GM18520 (cell line): ENCODE results near the gene XPO5.
"Not testable (repeated sequence)": the region's sequence is repeated elsewhere in the genome, so short reads cannot be mapped to it uniquely, and the experiment has no call there.

Experiments
- ATAC-seq: cut with Tn5 transposase; IDR thresholded peaks from one replicate; pipeline ENCODE4 v1.9.1; 2021; ENCODE audit not compliant: unreplicated experiment

XPO5 gene

DNA sequence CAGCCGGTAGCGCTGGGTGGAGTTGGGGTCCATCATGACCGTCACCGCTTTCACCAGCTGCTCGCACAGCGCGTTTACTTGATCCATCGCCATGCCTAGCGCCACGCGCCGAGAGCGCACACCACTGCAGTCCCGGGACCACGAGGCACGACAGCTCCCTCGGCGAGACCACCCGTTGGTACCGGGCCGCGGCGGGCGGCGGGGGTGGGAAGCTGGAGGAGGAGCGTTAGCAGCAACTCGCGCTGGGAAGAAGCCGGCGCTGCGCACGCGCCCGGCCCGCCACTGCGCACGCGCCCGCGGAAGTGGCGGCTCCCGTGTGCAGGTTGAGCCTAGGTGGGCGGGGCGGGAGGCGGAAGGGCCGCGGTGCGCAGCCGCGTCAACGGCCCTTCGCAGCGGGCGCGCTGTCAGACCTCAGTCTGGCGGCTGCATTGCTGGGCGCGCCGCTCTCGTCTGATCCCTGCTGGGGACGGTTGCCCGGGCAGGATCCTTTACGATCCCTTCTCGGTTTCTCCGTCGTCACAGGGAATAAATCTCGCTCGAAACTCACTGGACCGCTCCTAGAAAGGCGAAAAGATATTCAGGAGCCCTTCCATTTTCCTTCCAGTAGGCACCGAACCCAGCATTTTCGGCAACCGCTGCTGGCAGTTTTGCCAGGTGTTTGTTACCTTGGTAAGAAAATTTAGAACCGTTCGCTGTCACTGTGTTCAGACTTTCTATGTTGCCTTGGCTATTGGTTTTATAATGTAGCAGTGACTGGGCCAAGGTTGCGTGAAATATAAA, at the start of gene XPO5, which contains the start of gene POLH:
Gene XPO5, minus strand, starts transcription at position 267 of the 780 bp plus-strand sequence. Its CDS starts 174 bp downstream, at position 93.
Gene POLH, plus strand, starts transcription at position 414 of the 780 bp plus-strand sequence. CDS start 6,135 bp downstream, outside the sequence.
- ATAC-seq: peak; percentile 93

DNA sequence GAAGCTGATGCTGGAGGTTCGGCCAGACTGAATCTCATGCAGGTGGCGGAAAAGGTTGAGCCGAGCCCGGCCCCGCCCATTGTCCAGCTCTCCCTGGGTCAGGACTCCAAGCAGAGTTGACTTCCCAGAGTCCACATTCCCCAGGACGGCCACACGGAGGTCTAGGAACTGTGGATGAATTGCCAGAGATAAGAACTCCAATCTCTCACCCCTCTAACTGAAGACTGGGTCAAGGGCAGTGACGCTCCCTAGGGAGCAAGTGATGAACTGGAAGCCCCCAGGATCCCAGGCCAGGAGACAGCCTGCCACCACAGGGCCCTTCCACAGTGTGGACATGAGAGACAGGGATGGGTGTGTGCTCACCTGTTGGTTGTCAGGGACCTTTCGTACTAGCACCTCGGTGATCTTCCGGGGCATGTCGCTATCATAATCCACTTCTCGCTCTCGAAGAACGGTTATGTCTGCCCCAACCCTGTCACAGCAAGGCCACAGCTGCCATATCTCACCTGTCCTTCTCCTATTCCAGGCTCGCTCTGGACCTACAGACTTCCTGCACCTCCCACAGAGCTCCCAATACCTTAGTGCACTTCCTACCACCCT, 49.7 kb upstream of the XPO5 start:
- ATAC-seq: no peak

DNA sequence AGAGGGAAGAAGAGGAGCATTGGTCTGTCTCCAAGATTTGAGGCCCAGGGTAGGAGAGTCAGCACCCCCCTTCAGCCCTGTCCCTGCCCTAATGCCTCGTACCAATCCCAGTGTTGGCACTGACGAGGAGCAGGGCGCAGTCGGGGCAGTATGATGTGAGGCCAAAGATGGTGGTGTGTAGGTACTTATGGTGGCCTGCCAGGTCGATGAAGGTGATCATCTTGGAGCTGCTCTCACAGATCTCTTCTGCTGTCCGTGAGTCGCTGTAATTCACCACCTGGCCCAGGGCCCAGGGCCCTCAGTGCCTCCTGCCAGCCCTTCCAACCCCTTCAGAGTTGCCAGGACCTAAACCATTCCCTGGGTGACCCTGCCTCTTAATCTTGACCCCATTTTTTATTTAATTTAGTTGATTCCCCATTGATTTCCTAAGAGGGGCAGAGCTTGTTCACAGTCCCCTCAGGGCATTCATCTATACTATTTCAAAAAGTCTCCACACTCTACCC, 49.0 kb upstream of the XPO5 start:
- no peak for ATAC-seq

DNA sequence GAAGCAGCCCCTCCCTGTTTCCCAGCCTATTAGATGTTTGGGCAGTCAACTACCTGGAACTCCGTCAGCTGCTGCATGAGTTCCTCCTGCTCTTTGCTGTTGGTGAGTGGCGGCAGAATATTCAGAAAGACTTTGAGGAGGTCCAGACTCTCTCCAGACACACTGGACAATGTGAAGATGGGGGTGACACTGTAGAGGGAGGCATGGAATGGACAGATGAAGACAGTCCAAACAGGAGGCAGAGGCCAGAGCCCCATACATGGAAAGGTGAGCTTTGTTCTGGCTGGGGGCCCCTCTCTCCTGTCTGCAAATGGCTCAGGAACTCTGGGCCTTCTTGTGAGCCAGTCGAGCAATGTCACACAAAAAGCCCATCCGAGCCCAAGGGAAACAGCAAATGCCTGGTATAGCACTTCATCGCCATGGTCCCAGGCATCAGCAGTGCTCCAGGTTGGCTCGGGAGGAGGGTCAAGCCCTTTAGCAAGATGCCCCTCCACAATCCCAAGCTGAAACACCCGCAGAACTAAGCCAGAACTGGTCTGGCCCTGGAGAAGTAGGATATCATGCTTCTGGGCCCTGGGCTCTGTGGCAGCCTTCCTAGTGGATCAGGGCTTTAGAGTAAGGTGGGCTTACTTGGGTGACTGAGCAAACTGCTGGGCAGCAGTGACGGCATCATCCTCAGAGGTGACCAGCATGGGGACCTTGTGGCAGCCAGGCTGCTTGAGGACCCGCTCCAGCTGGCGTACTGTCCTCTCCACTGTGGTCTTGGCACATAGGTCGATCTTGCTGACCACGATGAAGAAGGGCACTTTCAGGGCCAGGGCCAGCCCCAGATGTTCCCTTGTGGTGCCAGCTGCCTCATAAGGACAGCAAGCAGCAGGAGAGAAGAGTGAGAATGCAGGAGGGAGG, 48.3 kb upstream of the XPO5 start:
- ATAC-seq: no peak

DNA sequence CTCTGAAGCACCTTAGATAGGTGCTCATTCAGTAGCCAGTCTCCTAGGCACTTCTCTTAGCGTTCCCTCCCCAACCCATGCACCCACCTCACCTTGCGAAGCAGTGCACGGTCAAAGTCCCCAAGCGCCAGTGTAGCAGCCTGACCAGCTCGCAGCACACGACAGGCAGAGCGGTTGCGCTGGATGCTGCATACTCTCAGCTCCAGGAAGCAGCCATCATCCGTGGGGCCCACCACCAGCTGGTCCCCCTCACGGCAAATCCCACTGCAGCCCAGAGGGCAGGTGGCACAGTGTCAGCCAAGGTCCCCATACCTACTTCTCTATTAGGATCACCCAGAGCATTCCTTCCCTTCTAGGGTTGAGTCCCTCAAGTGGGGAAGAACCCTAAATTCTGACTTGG, 46.7 kb upstream of the XPO5 start:
- ATAC-seq: no peak

DNA sequence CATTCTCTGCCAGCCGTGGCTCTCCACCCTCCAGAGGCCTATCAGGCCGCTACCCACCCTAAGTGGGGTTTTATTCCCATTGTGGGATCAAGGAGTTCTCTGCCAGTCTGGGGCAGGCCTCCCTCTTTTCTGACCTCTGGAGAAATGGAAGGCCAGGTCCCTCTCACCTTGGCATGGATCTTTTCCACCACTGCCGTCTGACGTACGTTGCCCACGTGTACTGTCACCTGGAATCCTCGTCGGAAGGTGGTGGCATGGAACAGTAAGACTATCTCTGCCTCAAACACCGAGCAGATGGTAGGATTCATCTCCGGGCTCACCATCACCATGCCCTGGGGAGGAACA, 46.0 kb upstream of the XPO5 start:
- no peak for ATAC-seq

DNA sequence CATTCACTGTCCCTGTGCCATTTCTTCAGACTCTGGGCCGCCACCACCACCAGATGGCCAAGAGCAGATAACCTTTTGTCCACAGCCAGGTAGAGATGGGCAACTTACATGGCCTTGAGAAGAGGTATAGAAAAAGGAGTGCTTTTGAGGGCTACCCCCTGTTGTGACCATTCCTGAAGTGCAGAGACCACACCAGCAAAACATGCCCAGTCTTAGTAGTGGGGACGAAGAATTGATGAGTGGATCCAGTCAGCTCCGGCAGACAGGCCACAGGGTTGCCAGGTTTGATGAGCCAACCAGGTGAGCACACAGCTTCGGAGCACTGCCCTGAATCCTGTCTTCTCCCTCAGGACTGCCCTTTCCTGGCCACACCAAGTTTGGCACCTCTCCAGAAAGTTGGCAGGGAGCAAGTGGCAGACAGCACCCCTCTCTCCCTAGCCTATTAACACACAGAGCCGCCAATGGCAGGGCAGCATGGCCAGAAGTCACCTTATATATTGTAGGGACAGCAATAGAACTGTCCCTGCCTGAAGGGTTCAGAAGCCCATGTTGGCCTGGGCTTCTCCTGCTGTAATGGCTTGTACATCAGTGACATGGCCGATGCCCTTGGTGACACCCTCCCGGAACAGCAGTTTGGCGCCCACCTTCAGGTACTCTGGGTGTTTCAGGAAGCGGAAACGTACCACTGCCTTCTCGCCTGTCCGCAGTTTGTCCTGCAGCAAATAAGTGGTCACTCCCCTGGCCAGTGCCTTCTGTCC, 45.4 kb upstream of the XPO5 start:
- ATAC-seq: no peak

DNA sequence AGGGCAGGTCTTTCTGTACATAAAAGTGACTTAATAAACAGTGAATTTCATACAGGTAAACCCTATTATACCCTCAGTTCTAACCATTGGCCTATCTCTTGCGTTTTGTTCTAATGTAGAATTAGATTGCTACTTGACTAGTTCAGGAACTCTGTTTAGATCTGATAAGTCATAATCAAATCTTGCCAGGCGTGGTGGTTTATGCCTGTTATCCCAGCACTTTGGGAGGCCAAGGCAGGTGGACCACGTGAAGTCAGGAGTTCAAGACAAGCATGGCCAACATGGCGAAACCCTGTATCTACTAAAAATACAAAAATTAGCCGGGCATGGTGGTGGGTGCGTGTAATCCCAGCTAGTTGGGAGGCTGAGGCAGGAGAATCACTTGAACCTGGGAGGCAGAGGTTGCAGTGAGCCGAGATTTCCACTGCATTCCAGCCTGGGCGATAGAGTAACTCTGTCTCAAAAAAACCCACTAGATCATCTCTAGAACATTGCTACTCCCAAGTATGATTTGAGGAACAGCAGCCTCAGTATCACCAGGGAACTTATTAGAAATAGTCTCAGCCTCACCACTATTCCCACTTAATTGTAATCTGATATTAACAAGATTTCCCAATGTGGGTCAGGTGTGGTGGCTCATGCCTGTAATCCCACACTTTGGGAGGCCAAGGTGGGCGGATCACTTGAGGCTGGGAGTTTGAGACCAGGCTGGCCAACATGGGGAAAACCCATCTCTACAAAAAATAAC, 41.1 kb upstream of the XPO5 start:
- ATAC-seq: no peak

DNA sequence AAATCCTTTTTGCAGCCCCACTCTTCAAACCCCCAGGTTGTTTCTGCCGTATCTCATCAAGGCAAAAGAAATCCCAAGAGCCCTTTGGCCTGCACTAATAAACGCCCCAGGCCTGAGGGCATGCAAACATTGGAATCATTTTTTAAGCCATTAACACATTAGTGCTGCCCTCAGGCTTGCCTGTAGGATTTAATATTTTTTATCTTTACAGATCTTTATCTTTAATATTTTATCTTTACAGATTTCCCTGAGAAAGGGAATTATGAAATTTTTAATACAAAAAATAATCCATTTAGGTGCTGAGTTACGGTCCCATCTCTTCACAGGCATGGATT, 38.5 kb upstream of the XPO5 start:
- no peak for ATAC-seq

DNA sequence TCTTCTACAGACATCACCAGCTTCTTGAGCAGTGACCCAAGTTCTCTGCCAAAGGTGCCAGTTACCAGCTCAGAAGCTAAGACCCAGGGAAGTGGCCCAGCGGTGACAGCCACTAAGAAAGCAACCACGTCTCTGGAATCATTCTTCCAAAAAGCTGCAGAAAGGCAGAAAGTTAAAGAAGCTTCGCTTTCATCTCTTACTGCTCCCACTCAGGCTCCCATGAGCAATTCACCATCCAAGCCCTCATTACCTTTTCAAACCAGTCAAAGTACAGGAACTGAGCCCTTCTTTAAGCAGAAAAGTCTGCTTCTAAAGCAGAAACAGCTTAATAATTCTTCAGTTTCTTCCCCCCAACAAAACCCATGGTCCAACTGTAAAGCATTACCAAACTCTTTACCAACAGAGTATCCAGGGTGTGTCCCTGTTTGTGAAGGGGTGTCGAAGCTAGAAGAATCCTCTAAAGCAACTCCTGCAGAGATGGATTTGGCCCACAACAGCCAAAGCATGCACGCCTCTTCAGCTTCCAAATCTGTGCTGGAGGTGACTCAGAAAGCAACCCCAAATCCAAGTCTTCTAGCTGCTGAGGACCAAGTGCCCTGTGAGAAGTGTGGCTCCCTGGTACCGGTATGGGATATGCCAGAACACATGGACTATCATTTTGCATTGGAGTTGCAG, 38.0 kb upstream of the XPO5 start:
- ATAC-seq: no peak

DNA sequence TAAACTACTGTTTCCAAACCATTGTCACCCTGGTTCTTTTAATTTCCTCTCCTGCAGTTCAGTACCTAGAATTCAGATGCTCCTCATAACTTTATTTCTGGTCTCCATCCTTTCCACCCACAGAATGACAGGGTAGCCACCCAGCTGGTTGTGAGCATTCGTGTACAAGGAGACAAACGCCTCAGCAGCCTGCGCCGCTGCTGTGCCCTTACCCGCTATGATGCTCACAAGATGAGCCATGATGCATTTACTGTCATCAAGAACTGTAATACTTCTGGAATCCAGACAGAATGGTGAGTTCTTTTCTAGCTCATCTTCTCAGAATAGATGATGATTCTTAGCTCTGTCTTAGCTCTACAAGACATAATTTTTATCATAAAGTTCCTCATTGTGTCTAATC, 34.6 kb upstream of the XPO5 start:
- ATAC-seq: no peak

DNA sequence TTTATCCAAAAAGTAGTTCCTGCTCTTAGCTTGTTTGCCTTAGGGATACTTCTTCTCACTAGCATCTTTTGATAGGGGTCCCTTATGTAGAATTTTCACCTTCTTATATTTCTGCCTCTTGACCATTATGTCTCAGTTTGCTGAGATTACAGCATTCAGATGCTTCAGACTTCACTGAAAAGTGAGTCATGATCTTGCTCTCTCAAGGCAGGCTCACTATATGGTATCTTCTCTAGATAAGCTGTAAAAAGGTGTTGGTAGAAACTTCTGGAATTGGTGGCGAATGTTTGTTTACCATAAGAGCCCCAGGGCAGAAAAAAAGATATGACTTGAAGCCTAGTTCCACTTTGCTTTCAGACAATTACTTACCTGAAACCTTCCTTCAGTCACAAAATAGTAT, 33.6 kb upstream of the XPO5 start:
- no peak for ATAC-seq

DNA sequence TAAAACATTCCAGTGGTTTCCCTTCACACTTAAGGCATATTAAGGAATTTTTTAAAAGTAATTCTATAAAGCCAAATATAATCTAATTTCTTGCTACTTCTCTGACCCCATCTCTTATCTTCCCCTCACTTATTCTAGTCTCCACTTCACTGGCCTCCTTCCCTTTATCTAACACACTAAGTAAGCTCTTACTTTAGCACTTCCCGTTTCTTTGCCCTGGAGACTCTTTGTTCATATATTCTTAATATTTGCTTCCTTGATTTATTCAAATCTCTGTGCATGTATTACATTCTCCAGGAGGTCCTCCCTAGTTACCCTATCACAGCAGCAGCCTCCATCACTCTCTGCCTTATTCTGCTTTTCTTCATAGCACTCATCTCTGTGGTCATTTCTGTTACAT, 33.0 kb upstream of the XPO5 start:
- ATAC-seq: no peak

DNA sequence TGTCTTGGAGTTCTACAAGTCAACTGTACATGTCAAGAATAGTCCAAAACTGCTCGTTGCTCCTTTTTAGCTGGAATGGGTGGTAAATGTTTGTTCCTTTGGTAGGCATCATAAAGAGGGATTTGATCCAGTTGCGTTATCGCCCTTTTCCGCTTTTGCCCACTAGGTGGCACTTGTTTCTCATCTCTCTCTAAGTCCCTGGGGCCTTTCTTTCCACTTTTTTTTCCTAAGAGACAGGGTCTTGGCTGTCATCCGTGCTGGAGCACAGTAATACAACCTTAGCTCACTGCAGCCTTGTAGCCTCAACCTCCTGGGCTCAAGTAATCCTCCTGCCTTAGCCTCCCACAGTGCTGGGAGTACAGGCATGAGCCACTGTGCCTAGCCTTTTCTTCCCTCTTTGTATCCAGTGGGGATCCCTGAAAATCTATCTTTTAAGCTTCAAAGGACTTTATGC, 32.5 kb upstream of the XPO5 start:
- ATAC-seq: no peak

DNA sequence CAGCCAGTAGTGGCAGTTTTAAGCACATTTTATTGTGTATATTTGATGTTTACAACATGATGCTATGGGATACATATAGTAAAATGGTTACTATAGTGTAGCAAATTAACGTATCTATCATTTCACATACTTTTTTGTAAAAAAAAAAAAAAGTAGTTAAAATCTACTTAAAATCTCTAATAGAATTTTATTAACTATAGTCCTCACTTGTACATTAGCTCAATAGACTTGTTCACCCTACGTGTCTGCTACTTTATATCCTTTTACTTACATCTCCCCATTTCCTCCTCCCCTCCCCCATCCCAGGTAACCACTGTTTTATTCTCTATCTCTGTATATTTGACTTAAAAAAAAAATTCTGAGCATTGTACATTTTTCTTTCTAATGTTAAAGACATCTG, 30.2 kb upstream of the XPO5 start:
- no peak for ATAC-seq

DNA sequence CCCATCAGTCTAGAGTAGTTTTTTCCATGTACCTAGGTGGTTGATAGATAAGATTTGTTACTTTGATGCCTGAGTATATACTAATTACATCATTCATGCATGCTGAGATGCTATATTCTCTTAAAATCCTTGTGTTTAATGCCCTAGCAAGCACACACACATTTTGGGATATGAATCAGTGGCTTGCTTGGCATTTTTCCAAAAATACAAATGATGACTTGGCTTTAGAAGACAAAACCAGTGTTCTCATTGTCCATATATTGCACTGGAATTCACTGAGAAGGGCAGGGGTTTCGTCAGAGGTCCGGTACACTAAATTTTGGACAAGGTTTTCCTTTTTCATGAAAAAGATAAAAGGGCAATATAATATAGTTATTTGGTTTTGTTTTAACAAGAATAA, 28.3 kb upstream of the XPO5 start:
- ATAC-seq: no peak

DNA sequence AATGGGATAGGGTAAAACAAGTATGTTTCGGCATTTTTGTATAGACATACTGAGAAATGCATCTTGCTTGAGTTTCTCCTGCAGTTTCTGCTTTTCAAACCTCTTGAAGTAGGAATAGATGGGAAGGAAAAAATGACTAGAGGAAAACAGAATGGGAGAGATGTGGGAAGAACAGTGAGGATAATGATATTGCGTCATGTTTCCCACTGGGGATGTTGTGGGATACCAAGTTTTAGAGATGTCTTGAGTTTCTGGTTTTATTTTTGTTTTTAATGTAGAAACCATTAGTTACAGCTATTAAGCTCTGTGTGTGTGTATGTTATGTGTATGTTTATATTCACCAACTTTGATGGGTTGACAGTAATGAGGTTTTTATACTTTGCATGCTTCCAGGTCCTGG, 24.8 kb upstream of the XPO5 start:
- ATAC-seq: no peak

DNA sequence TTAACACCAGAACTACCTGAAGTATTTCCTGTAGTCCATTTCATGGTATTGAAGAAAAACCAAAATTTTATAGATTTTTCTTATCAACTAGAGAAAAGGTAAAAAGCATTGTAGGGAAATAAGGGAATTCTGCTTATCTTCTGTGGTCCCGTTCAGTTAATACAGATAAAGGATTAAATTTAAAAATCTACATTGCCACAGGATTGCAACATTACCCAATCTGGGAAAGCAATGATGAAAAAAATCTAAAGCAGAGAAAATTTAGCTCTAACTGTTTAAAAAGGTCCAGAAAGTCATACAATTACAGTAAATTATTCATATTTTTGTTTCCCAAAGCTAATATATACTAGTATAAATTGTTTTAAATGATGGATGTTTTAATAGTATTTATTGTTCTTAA, 18.1 kb upstream of the XPO5 start:
- ATAC-seq: no peak

DNA sequence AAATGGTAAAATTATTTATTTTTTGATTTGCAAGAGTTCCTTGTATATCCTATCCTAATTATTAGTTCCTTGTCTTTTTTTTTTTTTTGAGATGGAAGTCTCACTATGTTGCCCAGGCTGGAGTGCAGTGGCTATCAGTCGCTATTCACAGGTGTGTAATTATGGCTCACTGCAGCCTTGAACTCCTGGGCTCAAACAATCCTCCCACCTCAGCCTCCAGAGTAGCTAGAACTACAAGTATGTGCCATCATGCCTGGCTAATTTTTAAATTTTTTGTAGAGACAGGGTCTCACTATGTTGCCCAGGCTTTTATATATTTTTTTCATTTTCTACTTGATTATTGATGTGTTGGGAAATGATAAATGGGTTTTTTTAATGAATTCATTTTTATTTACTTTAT, 13.7 kb upstream of the XPO5 start:
- ATAC-seq: not testable (repeated sequence)

DNA sequence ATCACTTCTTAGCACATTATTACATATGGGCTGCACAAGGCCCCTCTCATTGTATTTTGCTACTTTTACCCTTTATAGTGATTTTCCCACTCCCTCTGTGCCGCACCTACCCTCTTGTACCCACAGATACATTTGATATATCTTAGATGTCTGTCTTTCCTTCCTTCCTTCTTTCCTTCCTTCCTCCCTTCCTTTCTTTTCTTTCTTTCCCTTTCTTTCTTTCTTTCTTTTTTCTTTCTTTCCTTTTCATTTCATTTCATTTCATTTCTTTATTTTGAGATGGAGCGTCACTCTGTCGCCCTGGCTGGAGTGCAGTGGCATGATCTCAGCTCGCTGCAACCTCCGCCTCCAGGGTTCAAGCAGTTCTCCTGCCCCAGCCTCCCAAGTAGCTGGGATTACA, 12.4 kb upstream of the XPO5 start:
- no peak for ATAC-seq
